HEK293T (cell line): ENCODE data around the gene IFNLR1.

Experiments used
- CTCF ChIA-PET: fragments of 350-600 bp; formaldehyde crosslinking; extraction: SDS; loops from one replicate; lab custom pipeline; 2021; ENCODE audit warnings: antibody characterized with exemption, inconsistent platforms; lab: Yijun Ruan, JAX
- POLR2A ChIA-PET: fragments of 350-600 bp; formaldehyde crosslinking; extraction: SDS; loops from one replicate; lab custom pipeline; 2020; ENCODE audit warnings: antibody characterized with exemption, inconsistent platforms; lab: Yijun Ruan, JAX
- DNase-seq: peaks from one replicate; pipeline ENCODE4 v3.0.0; 2012; ENCODE audit warnings: mixed read lengths; ENCODE audit errors: extremely low spot score
- ARNT ChIP-seq: fragments of 450-650 bp; IDR thresholded peaks from 2 replicates; pipeline ENCODE4 v1.6.1; 2017; ENCODE audit warnings: mild to moderate bottlenecking
- BHLHE40 ChIP-seq: fragments of 450-650 bp; IDR thresholded peaks from 2 replicates; pipeline ENCODE4 v1.6.1; 2016; ENCODE audit warnings: mild to moderate bottlenecking, moderate library complexity, borderline replicate concordance
- CTBP1 ChIP-seq: fragments of 450-650 bp; IDR thresholded peaks from 2 replicates; pipeline ENCODE4 v1.6.1; 2016; ENCODE audit warnings: borderline replicate concordance
- ELF4 ChIP-seq: fragments of 450-650 bp; IDR thresholded peaks from 2 replicates; pipeline ENCODE4 v1.6.1; 2017; ENCODE audit warnings: antibody characterized with exemption
- FOXA1 ChIP-seq: fragments of 450-650 bp; IDR thresholded peaks from 2 replicates; pipeline ENCODE4 v1.6.1; 2016; ENCODE audit warnings: mild to moderate bottlenecking
- FOXK2 ChIP-seq: fragments of 450-650 bp; IDR thresholded peaks from 2 replicates; pipeline ENCODE4 v1.6.1; 2016; ENCODE audit warnings: mild to moderate bottlenecking
- FOXM1 ChIP-seq: fragments of 450-650 bp; IDR thresholded peaks from 2 replicates; pipeline ENCODE4 v1.6.1; 2017; ENCODE audit warnings: mild to moderate bottlenecking, borderline replicate concordance
- HDGF ChIP-seq: fragments of 450-650 bp; IDR thresholded peaks from 2 replicates; pipeline ENCODE4 v1.6.1; 2017; ENCODE audit warnings: antibody characterized with exemption, borderline replicate concordance
- L3MBTL2 ChIP-seq: fragments of 450-650 bp; conservative IDR thresholded peaks from 2 replicates; pipeline ENCODE4 v1.6.1; 2016; ENCODE audit warnings: mild to moderate bottlenecking
- LEF1 ChIP-seq: fragments of 450-650 bp; IDR thresholded peaks from 2 replicates; pipeline ENCODE4 v1.6.1; 2017; ENCODE audit warnings: mild to moderate bottlenecking, borderline replicate concordance
- NFRKB ChIP-seq: fragments of 450-650 bp; IDR thresholded peaks from 2 replicates; pipeline ENCODE4 v1.6.1; 2016; ENCODE audit warnings: mild to moderate bottlenecking, moderate library complexity
- SP1 ChIP-seq: fragments of 450-650 bp; IDR thresholded peaks from 2 replicates; pipeline ENCODE4 v1.6.1; 2017
- SUZ12 ChIP-seq: fragments of 450-650 bp; IDR thresholded peaks from 2 replicates; pipeline ENCODE4 v1.6.1; 2016; ENCODE audit warnings: mild to moderate bottlenecking
- TARDBP ChIP-seq: fragments of 450-650 bp; IDR thresholded peaks from 2 replicates; pipeline ENCODE4 v1.6.1; 2016
- ZNF384 ChIP-seq: fragments of 450-650 bp; IDR thresholded peaks from 2 replicates; pipeline ENCODE4 v1.6.1; 2016
- TF ChIP-seq, protein P1 (sequence below): fragments of 450-650 bp; IDR thresholded peaks from 2 replicates; pipeline ENCODE4 v1.6.1; 2016

Gene IFNLR1

DNA sequence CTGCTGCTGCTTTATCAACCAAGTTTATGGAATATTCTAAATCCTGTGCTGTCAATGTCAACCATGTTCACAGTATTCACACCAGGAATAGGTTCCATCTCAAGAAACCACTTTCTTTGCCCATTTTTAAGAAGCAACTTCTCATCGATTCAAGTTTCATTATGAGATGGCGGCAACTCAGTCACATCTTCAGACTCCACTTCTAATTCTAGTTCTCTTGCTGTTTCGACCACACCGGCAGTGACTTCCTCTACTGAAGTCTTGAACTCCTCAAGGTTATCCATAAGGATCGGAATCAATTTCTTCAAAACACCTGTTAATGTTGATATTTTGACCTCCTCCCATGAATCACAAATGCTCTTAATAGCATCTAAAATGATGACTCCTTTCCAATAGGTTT is 39.7 kb upstream of the IFNLR1 start:
- POLR2A ChIA-PET = no interaction called here
- DNase-seq = no peak
- CTCF ChIA-PET = interaction anchor here (0.6 kb wide), 1 partner anchor 16 kb away, joined by 7 read pairs; no protein-coding TSS in a partner anchor
- no peak for TF ChIP-seq L3MBTL2
- no peak for TF ChIP-seq FOXM1
- TF ChIP-seq NFRKB = no peak
- no peak for TF ChIP-seq BHLHE40
- no peak for TF ChIP-seq HDGF

DNA sequence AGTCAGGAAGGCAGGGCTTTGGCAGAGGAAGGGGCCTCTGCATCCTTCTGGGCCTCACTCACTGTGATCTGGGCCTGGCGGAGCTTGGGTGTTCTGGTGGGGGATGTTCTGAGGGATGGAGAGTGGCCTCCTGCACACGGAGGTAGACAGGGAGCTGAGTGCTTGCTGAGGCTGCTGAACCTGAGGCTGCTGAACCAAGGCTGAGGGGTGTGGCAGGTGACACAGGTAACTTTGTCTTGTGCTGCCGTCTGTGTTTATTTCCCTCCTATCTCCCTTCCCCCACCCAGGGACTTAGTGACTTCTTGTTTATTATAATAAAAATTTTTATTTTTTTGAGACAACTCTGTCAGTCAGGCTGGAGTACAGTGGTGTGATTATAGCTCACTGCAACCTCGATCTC is 37.7 kb upstream of the IFNLR1 start:
- no peak for DNase-seq
- POLR2A ChIA-PET = no interaction called here
- TF ChIP-seq BHLHE40 = no peak
- no peak for TF ChIP-seq L3MBTL2
- TF ChIP-seq ZNF384 = no peak
- TF ChIP-seq ARNT = no peak
- TF ChIP-seq, protein P1, sequence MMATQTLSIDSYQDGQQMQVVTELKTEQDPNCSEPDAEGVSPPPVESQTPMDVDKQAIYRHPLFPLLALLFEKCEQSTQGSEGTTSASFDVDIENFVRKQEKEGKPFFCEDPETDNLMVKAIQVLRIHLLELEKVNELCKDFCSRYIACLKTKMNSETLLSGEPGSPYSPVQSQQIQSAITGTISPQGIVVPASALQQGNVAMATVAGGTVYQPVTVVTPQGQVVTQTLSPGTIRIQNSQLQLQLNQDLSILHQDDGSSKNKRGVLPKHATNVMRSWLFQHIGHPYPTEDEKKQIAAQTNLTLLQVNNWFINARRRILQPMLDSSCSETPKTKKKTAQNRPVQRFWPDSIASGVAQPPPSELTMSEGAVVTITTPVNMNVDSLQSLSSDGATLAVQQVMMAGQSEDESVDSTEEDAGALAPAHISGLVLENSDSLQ = no peak
- CTCF ChIA-PET = no interaction called here

DNA sequence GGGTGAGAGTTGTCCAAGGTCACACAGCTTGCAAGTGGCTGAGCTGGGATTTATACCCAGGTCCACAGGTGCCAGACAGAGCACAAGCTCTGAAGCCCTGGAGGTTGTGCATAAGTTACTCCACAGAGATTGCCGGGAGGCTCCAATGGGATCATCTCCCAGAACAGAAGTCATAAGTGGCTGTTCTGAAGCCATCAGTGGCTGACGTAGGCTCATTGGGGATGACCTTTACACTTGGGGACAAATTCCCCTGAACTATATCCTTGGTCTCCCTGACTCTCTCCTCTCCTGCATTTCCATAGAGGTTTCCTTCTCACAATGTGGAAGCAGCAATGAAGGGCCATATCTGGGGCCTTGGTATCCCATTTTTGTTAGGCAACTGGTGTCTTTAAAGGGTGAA is 37.0 kb upstream of the IFNLR1 start:
- DNase-seq = no peak
- ChIA-PET POLR2A (no interaction called here), CTCF (no interaction called here)
- no peak for TF ChIP-seq LEF1
- TF ChIP-seq ELF4 = no peak

DNA sequence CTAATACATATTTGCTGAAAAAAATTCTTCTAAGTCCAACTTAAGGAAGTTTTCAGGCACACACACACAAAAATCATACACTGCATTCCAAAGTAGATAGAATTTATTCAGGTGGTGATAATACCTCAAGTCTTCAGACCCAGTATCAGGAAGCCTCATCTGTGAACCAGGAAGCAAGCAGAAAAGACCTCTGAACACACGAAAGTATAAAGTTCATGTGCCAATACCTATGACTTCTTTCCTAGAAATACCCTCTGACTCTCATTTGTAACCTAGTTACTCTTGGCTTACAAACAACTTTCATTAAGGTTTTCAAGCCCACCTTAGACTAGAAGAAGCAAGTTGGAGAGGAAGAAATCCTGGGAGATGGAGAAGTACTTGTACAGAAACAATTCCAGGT is 35.7 kb upstream of the IFNLR1 start:
- DNase-seq = no peak
- ChIA-PET POLR2A (no interaction called here), CTCF (no interaction called here)
- TF ChIP-seq ELF4 (no peak), HDGF (no peak), FOXA1 (no peak), ARNT (no peak), SP1 (no peak), BHLHE40 (no peak), SUZ12 (no peak), CTBP1 (no peak), L3MBTL2 (no peak), ZNF384 (no peak), TARDBP (no peak), FOXM1 (no peak), NFRKB (no peak), FOXK2 (no peak), LEF1 (no peak)
- TF ChIP-seq, protein P1 = no peak

DNA sequence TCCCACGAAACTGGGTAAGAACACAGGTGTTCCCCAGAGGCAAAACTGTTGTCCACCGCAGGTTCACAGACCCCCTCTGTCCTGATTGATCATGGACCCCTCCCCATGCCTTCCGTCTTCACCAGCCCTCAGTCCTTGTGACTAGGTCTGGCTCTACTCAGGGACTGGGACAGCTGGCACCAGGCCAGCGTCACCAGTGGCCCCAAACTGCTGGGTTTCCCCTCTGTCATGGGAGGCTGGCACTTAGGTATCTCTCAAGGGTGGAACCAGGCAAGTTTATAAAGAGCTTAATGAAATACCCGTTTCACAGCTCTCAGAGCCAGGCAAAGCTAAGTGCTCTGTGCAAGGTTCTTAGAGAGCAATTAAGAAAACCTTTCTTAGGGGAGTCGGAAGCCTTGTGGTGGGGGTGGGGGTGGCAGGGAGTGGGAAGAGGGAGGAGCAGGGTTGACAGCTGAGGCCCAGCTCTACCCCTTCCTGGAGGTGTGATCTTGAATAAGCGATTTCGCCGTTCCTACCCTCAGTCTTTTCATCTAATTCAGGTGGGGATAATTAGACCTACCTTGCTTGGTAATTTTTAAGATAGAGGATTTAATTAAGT is 35.0 kb upstream of the IFNLR1 start:
- ChIA-PET CTCF (no interaction called here), POLR2A (no interaction called here)
- no peak for TF ChIP-seq ARNT
- no peak for TF ChIP-seq FOXA1
- TF ChIP-seq ZNF384 = no peak
- DNase-seq = no peak

DNA sequence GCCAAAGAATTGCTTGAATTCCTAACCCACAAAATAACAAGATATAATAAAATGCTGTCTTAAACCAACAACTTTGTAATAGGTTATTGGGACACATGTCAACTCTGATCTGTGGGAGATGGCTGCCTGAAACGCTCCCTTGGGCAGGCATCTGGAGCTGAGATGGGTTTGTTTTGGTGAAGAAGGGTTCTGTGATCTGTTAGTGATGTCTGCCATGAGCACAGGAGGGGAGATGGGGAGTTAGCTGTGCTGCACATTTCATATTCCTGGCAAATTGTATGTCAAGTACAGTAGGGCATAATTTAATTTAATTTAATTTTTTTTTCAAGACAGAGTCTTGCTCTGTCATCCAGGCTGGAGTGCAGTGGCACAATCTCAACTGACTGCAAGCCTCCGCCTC is 34.2 kb upstream of the IFNLR1 start:
- no peak for DNase-seq
- ChIA-PET POLR2A (no interaction called here), CTCF (no interaction called here)
- TF ChIP-seq ZNF384 = no peak
- no peak for TF ChIP-seq FOXA1
- no peak for TF ChIP-seq NFRKB
- no peak for TF ChIP-seq LEF1
- no peak for TF ChIP-seq HDGF
- no peak for TF ChIP-seq FOXK2
- no peak for TF ChIP-seq TARDBP
- TF ChIP-seq L3MBTL2 = no peak
- no peak for TF ChIP-seq SUZ12
- TF ChIP-seq ELF4 = no peak
- no peak for TF ChIP-seq BHLHE40
- no peak for TF ChIP-seq SP1

DNA sequence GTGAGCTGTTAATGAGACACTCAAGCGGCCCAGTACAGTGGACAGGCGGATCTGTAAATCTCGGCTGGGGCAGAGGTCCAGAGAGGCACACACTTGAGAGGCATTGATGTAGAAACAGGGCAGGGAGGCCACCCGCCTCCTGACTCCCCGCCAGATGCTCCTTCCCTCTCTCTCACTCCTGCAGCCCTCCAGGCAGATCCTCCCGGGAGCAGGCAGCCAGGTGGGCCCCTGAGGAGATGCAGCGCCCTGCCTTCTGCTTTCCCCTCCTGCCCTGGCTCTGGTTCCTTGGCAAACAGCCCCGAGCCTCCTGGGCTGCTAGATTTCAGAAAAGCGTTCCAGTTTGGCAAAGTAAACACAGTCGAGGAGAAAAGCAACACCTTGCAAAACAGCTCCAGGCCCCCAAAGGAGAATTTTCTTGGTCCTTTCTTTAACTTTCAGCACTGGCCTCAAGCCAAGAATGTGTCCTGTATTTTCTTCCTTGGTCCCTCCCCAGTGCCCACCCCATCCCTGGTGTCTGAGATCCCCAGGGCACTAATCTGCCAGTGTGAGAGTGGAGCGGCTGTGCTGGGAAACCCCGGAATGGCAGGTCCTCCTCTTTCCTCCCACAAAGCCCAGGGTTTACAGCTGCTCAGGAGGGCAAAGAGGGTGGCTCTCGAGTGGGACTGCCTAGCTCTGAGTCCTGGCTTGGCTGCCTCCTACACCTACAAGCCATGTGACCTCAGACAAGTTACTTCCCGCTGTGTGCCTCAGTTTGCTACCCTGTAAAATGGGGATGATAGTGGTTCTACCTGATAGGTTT is 29.4 kb upstream of the IFNLR1 start:
- POLR2A ChIA-PET = no interaction called here
- TF ChIP-seq CTBP1 (no peak), FOXM1 (no peak), ZNF384 (no peak), BHLHE40 (no peak), ELF4 (no peak), SP1 (no peak), ARNT (no peak), HDGF (no peak), L3MBTL2 (no peak), NFRKB (no peak), FOXK2 (no peak), LEF1 (no peak), SUZ12 (no peak), FOXA1 (no peak), TARDBP (no peak)
- TF ChIP-seq, protein P1 = no peak
- DNase-seq = no peak
- CTCF ChIA-PET = interaction anchor here (0.6 to 1.5 kb wide), 2 partner anchors 18 to 96 kb away, joined by 4 to 8 read pairs; no protein-coding TSS in a partner anchor
